Liver (tissue), 9 donors: ENCODE results near the gene KIF21A. TPM values are rescaled to one million over a fixed set of nuclear protein-coding genes. Genes with fewer than 3 reads are reported as not detected.

ENCODE experiments used
- DNase-seq: peaks from one replicate; pipeline ENCODE4 v3.0.0-alpha.2; 2017; ENCODE audit warnings: low spot score
- H3K27ac ChIP-seq, 2 donors: one replicate each; pipeline ENCODE4 v1.7.0; 2013; ENCODE audit warnings: inconsistent platforms in 2 of 2, low read length in 2 of 2, control low read depth in 1 of 2, low read depth in 1 of 2, mild to moderate bottlenecking in 1 of 2
- H3K27me3 ChIP-seq, 4 donors: one replicate each; pipeline versions ENCODE4 v1.6.1 to v1.7.0; 2013; ENCODE audit warnings: low read length in 3 of 4, inconsistent platforms in 1 of 4, mild to moderate bottlenecking in 1 of 4, moderate library complexity in 1 of 4; ENCODE audit not compliant: control insufficient read depth in 4 of 4, insufficient read depth in 4 of 4
- H3K36me3 ChIP-seq, 4 donors: one replicate each; pipeline versions ENCODE4 v1.6.1 to v1.7.0; 2013; ENCODE audit warnings: low read length in 3 of 4, mild to moderate bottlenecking in 3 of 4, low read depth in 1 of 4, moderate library complexity in 1 of 4; ENCODE audit not compliant: control insufficient read depth in 4 of 4, insufficient read depth in 3 of 4
- H3K4me1 ChIP-seq, 4 donors: one replicate each; pipeline versions ENCODE4 v1.6.1 to v1.7.0; 2013; ENCODE audit warnings: low read length in 3 of 4, mild to moderate bottlenecking in 3 of 4, moderate library complexity in 1 of 4; ENCODE audit not compliant: control insufficient read depth in 4 of 4, insufficient read depth in 4 of 4
- H3K4me3 ChIP-seq, 3 donors: one replicate each; pipeline versions ENCODE4 v1.6.1 to v1.7.0; 2013; ENCODE audit warnings: low read length in 3 of 3, control low read depth in 1 of 3, low read depth in 1 of 3, mild to moderate bottlenecking in 1 of 3
- H3K9ac ChIP-seq, 2 donors: one replicate each; pipeline ENCODE4 v1.7.0; 2013; ENCODE audit warnings: low read length in 2 of 2, mild to moderate bottlenecking in 2 of 2, moderate library complexity in 2 of 2, control low read depth in 1 of 2, low read depth in 1 of 2
- H3K9me3 ChIP-seq, 4 donors: one replicate each; pipeline versions ENCODE4 v1.6.1 to v1.7.0; 2013; ENCODE audit warnings: low read length in 3 of 4; ENCODE audit not compliant: control insufficient read depth in 4 of 4
- EGR1 ChIP-seq, 2 donors: IDR thresholded peaks; 2 replicates each; pipeline ENCODE4 v1.6.1; 2016 to 2018; ENCODE audit warnings: antibody characterized with exemption in 2 of 2, low read depth in 2 of 2
- FOXA1 ChIP-seq: IDR thresholded peaks from 2 replicates; pipeline ENCODE4 v1.6.1; 2016; ENCODE audit warnings: antibody characterized with exemption
- GABPA ChIP-seq, 2 donors: IDR thresholded peaks in 1 of 2; conservative IDR thresholded peaks in 1 of 2; 2 replicates each; pipeline ENCODE4 v1.6.1; 2016; ENCODE audit warnings: antibody characterized with exemption in 2 of 2, mild to moderate bottlenecking in 1 of 2, moderate library complexity in 1 of 2
- HNF4A ChIP-seq, 2 donors: conservative IDR thresholded peaks; 2 replicates each; pipeline ENCODE4 v1.6.1; 2016; ENCODE audit warnings: antibody characterized with exemption in 2 of 2, mild to moderate bottlenecking in 2 of 2
- HNF4G ChIP-seq: IDR thresholded peaks from 2 replicates; pipeline ENCODE4 v1.6.1; 2016; ENCODE audit warnings: antibody characterized with exemption
- JUND ChIP-seq, 2 donors: IDR thresholded peaks; 2 replicates each; pipeline ENCODE4 v1.6.1; 2016; ENCODE audit warnings: antibody characterized with exemption in 2 of 2
- SP1 ChIP-seq: IDR thresholded peaks from 2 replicates; pipeline ENCODE4 v1.6.1; 2018; ENCODE audit warnings: antibody characterized with exemption, mild to moderate bottlenecking
- YY1 ChIP-seq: IDR thresholded peaks from 2 replicates; pipeline ENCODE4 v1.6.1; 2016; ENCODE audit warnings: antibody characterized with exemption, mild to moderate bottlenecking
- WGBS: extraction: QIAGEN DNeasy Blood & Tissue Kit; methylation state at CpG from one replicate; pipeline ENCODE4 v1.1.7; 2013; 5-methylcytosine and 5-hydroxymethylcytosine counted together
- polyA plus RNA-seq, 2 donors: library from polyadenylated mRNA; stranded (reverse) in 1 of 2; unstranded in 1 of 2; fragments of 200-250 nt in 1 of 2; fragments of >200 nt in 1 of 2; fragmentation: Nextera tagmentation in 1 of 2; extraction: Ambion mirVana in 1 of 2; gene quantifications; one replicate each; pipeline versions ENCODE4 v1.2.1 to v1.2.3, GENCODE V29; 2013 to 2015
- total RNA-seq, 2 donors: library from RNA; depleted of rRNA; stranded (reverse); fragments of >200 nt; gene quantifications; one replicate each; pipeline ENCODE4 v1.2.3, GENCODE V29; 2014
- TF ChIP-seq, protein P1 (sequence below): IDR thresholded peaks from 2 replicates; pipeline ENCODE4 v1.6.1; 2016; ENCODE audit warnings: antibody characterized with exemption
- TF ChIP-seq, protein P2 (sequence below): IDR thresholded peaks from 2 replicates; pipeline ENCODE4 v1.6.1; 2016; ENCODE audit warnings: antibody characterized with exemption
- donor health status: healthy.
- donor health status: healthy.
- donor health status: healthy.
- donor health status: healthy.
- donor health status: healthy.

KIF21A gene
- total and polyA plus RNA-seq, 4 donors: 9.1 to 47.4 (median 21.0) TPM

DNA sequence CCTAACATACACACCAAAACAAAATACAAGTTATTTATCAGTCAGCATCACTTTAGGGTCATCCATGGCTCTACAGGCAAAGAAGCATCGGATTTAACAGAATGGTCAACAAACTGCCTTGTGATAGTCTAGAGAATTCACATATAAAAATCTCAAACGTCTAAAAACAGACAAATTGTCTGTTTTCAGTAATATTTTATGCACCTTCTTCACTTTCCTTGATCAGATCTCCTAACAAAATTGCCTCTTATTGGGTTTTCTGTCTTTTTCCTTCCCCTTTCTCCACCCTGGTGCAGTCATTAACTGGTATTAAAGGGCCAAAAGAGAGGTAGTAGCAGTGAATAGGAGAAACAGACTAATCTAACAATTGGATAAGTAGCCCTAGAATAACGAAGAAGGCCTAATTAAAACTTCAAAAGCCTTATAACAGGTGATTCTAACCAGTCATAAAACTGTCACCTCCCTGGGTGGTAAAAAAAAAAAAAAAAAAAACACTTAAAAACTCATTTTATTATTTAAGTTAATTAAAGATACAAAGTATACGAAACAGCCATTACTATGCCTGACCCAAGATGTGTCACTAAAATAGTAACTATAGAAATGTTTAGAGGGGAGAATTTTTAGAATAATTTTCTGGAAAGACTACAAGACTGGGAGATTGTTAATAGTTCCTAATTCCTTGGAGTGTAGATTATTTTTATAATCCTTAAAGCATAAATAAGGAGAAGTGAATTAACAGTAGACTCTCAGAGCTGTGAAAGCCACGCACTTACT, 1.5 kb downstream of the KIF21A start:
- Histone ChIP-seq H3K9me3 (no peaks in the 10 kb centered on the region), H3K9ac (peak overlapping the region; percentile 82 to 94), H3K4me1 (peaks cover 2 to 37% (median 12%) of the 10 kb centered on the region in 4 donors), H3K27me3 (no peaks in the 10 kb centered on the region), H3K27ac (peak overlapping the region; percentile 90 to 92), H3K36me3 (no peaks in the 10 kb centered on the region), H3K4me3 (peak overlapping the region; percentile 85 to 98 (median 90))
- TF ChIP-seq, protein P1, sequence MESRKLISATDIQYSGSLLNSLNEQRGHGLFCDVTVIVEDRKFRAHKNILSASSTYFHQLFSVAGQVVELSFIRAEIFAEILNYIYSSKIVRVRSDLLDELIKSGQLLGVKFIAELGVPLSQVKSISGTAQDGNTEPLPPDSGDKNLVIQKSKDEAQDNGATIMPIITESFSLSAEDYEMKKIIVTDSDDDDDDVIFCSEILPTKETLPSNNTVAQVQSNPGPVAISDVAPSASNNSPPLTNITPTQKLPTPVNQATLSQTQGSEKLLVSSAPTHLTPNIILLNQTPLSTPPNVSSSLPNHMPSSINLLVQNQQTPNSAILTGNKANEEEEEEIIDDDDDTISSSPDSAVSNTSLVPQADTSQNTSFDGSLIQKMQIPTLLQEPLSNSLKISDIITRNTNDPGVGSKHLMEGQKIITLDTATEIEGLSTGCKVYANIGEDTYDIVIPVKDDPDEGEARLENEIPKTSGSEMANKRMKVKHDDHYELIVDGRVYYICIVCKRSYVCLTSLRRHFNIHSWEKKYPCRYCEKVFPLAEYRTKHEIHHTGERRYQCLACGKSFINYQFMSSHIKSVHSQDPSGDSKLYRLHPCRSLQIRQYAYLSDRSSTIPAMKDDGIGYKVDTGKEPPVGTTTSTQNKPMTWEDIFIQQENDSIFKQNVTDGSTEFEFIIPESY: no peak
- TF ChIP-seq GABPA (IDR thresholded peaks at IDR 0.05 in 1 of 2, conservative IDR thresholded peaks at IDR 0.05 in 1 of 2) (no peak), EGR1 (IDR thresholded peaks at IDR 0.05; ENCODE audit: low read depth in 2 of 2) (no peak), SP1 (no peak), FOXA1 (no peak), HNF4A (conservative IDR thresholded peaks at IDR 0.05) (no peak), JUND (IDR thresholded peaks at IDR 0.05) (no peak)
- 52% methylated on average over 5 of the region's 5 CpGs for WGBS
- DNase-seq: no peak

- Histone ChIP-seq H3K27ac (no peak overlapping the region), H3K4me1 (peaks cover 3 to 37% (median 12%) of the 10 kb centered on the region in 4 donors), H3K27me3 (no peaks in the 10 kb centered on the region), H3K4me3 (no peak overlapping the region), H3K9me3 (no peaks in the 10 kb centered on the region), H3K9ac (no peak overlapping the region), H3K36me3 (no peaks in the 10 kb centered on the region)
- WGBS: 92% methylated on average over 2 of the region's 2 CpGs
- DNase-seq: no peak
- TF ChIP-seq SP1 (no peak), YY1 (no peak), HNF4G (no peak)
- TF ChIP-seq, protein P2, sequence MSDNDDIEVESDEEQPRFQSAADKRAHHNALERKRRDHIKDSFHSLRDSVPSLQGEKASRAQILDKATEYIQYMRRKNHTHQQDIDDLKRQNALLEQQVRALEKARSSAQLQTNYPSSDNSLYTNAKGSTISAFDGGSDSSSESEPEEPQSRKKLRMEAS: no peak
- TF ChIP-seq, protein P1: no peak
Observed at GRCh38 chr12:39440781-39441180, 2.1 kb downstream of the KIF21A start.

- Histone ChIP-seq H3K27ac (no peak overlapping the region), H3K36me3 (no peaks in the 10 kb centered on the region), H3K4me3 (no peak overlapping the region), H3K27me3 (no peaks in the 10 kb centered on the region), H3K9ac (no peak overlapping the region), H3K9me3 (no peaks in the 10 kb centered on the region), H3K4me1 (peaks cover 3 to 37% (median 12%) of the 10 kb centered on the region in 4 donors)
- DNase-seq: no peak
- TF ChIP-seq HNF4G (no peak), EGR1 (IDR thresholded peaks at IDR 0.05; ENCODE audit: low read depth in 2 of 2) (no peak), GABPA (IDR thresholded peaks at IDR 0.05 in 1 of 2, conservative IDR thresholded peaks at IDR 0.05 in 1 of 2) (no peak)
- WGBS: 97% methylated on average over 1 of the region's 1 CpG
Observed at GRCh38 chr12:39440101-39440500, 2.8 kb downstream of the KIF21A start.
